HUES6 (cell line): ENCODE measurements around the gene BSCL2.
"Not testable (repeated sequence)": the region's sequence is repeated elsewhere in the genome, so short reads cannot be mapped to it uniquely, and the experiment has no call there.

Experiments used
- H3K27ac ChIP-seq: 2 replicates; pipeline ENCODE4 v1.7.0; 2013; ENCODE audit warnings: low read depth, mild to moderate bottlenecking, low read length, inconsistent platforms
- H3K27me3 ChIP-seq: 2 replicates; pipeline ENCODE4 v1.6.1; 2013; ENCODE audit warnings: low read length; ENCODE audit not compliant: control insufficient read depth, insufficient read depth
- H3K36me3 ChIP-seq: 2 replicates; pipeline ENCODE4 v1.6.1; 2013; ENCODE audit warnings: low read length; ENCODE audit not compliant: control insufficient read depth, insufficient read depth
- H3K4me1 ChIP-seq: 2 replicates; pipeline ENCODE4 v1.6.1; 2013; ENCODE audit warnings: low read length; ENCODE audit not compliant: control insufficient read depth, insufficient read depth
- H3K4me3 ChIP-seq: 2 replicates; pipeline ENCODE4 v1.5.1; 2013; ENCODE audit warnings: low read depth, low read length
- H3K9ac ChIP-seq: one replicate; pipeline ENCODE4 v1.6.1; 2013; ENCODE audit warnings: mild to moderate bottlenecking, low read length
- H3K9me3 ChIP-seq: 2 replicates; pipeline ENCODE4 v1.6.1; 2013; ENCODE audit warnings: low read depth, low read length; ENCODE audit not compliant: control insufficient read depth, insufficient read depth

BSCL2 gene

DNA sequence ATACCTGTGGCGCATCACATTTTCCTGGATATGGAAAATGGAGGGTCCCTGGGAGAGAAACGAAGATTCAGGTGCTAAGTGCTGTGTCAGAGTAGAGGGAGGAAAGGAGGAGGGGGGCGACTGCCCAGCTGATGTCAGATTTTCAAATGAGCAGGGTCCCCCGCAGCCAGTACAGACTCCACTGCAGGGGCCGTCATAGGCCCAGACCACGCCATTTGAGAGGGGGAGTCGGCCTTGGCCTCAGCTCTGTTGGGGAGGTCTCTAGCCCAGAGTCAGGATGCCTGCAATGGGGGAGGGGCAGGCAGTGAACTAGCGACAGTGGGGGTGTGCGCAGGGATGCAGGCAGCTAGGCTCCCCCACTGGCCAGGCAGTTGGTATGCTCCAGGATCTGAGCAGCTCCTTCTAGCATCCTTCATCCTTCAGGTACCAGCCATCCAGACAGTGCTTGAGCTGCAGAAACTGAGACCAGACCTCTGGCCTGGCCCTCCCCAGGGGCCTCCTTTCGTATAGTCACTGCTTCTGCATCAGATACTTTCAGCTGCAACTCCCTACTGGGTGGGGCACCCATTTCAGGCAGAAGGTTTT, at the start of gene BSCL2, which contains the start of gene GNG3:
Gene BSCL2 (minus strand): TSS at position 148 of the 585 bp plus-strand sequence. CDS start 229 bp downstream, outside the sequence.
Gene GNG3 (plus strand): TSS at position 400 of the 585 bp plus-strand sequence. CDS start 620 bp downstream, outside the sequence.
- peaks cover 22% of the 10 kb centered on the region for H3K4me1 ChIP-seq
- H3K36me3 ChIP-seq, result peaks cover 26% of the 10 kb centered on the region
- H3K27me3 ChIP-seq, result no peaks in the 10 kb centered on the region
- H3K9me3 ChIP-seq, result no peaks in the 10 kb centered on the region
- H3K27ac ChIP-seq, result peak within 1 kb of the TSS; percentile 29; the same call in 1 of the 2 replicates
- H3K9ac ChIP-seq, result peak within 1 kb of the TSS; percentile 83
- peak within 1 kb of the TSS; percentile 88 for H3K4me3 ChIP-seq

DNA sequence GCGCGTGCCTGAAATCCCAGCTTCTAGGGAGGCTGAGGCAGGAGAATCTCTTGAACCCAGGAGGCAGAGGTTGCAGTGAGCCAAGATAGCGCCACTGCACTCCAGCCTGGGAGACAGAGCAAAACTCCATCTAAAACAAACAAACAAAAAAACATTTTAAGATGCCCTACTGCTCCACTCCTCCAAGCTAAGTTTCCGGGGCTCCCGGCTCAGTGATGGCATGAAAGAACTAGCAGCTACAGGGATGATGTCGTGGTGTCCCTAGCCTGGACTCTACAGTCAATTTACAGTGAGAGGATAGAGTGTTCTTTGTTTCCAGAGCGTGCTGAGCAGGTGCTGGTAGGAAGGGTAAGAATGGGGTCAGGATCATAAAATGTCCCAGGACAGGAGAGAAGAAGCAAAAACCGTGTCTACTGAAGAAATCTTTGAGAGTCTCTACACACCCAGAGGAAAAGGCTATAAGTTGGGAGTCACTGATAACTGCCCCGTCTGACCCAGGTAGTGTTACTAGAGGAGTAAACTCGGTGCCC, 47.9 kb upstream of the BSCL2 start:
- Histone ChIP-seq H3K27ac (no peak overlapping the region), H3K9ac (no peak overlapping the region), H3K27me3 (no peaks in the 10 kb centered on the region), H3K4me3 (no peak overlapping the region), H3K36me3 (peaks cover 17% of the 10 kb centered on the region), H3K9me3 (no peaks in the 10 kb centered on the region), H3K4me1 (peaks cover 14% of the 10 kb centered on the region; the same call in 1 of the 2 replicates)

DNA sequence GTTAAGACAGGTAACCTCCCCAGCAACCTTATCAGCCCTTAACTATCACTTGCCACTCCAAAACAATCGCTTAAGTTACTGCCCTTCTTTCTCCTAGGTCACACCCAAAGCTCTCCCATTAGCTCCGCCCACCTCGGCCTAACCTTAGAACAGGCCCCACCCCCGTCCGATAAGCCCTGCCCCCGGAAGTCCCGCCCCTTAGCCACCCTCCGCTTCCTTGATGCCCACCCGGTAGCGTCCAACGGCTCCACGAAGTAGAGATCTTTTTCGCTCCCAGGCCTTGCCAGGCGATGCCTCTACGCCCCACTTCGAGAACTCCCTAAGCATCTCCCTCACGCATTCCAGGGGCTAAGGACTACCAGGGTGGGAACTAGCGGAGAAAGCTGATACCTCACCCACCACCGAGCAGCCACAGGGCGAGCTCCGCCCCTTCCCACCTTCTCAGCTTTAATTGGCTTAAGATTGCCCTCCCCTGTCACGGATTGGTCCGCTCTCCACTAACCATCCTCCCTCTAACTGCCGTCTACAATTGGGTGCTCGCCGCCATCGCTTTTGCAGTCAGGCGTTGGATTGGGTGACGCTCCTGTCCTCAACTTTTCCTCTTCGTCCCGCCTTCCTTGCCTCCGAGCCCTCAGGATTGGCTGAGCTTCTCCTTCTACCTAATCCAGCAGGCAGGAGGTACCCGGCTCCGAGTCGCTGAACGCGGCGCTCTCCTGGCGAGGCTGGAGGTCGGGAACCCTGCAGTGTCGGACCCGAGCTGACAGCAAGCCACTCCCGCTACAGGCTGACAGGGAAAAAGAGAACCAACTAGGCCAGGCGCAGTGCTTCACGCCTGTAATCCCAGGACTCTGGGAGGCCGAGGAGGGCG, 46.7 kb upstream of the BSCL2 start, which contains the start of gene ZBTB3:
Gene ZBTB3 (minus strand): TSS at position 425 of the 868 bp plus-strand sequence. CDS start 496 bp downstream, outside the sequence.
- Histone ChIP-seq H3K36me3 (peaks cover 25% of the 10 kb centered on the region), H3K4me3 (peak within 1 kb of the TSS; percentile 89), H3K27ac (peak within 1 kb of the TSS; percentile 22), H3K27me3 (no peaks in the 10 kb centered on the region), H3K4me1 (peaks cover 14% of the 10 kb centered on the region; the same call in 1 of the 2 replicates), H3K9ac (peak within 1 kb of the TSS; percentile 75), H3K9me3 (no peaks in the 10 kb centered on the region)

DNA sequence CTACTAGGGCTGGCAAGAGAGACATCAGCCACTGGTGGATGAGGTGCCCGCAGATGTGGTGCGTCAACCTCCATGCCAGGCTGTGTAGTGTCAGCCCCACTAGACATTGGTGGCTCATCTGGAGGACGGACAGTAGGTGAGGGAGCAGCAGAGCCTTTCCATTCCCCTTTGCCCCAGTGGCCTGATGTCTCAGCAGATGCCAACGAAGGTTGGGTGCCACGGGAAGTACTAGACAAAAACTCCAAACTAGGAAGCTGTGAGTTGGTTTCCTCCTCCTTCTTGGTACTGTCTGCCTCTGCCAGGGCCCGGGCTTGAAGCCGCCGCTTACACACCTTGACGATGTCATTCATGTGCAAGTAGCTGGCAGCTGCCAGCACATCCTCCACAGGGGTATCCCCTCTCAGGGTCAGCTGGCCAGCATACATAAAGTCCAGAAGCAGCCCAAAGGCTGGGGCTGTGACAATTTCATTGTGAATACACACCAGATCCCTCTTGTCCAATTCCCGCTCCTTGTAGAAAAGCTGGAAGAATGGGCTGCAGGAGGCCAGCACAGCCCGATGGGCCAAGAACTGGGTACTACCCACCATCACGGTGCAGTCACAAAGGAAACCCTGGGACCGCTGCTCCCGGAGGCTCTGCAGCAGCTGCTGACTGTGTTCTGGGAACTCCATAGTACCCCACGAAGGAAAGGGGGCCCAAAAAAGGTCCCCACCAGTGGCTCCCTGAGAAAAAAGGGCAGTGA, 45.9 kb upstream of the BSCL2 start:
- Histone ChIP-seq H3K4me3 (peak overlapping the region; percentile 89), H3K27me3 (no peaks in the 10 kb centered on the region), H3K36me3 (peaks cover 28% of the 10 kb centered on the region), H3K4me1 (peaks cover 11% of the 10 kb centered on the region; the same call in 1 of the 2 replicates), H3K9ac (no peak overlapping the region), H3K27ac (peak overlapping the region; percentile 8; the same call in 1 of the 2 replicates), H3K9me3 (no peaks in the 10 kb centered on the region)

DNA sequence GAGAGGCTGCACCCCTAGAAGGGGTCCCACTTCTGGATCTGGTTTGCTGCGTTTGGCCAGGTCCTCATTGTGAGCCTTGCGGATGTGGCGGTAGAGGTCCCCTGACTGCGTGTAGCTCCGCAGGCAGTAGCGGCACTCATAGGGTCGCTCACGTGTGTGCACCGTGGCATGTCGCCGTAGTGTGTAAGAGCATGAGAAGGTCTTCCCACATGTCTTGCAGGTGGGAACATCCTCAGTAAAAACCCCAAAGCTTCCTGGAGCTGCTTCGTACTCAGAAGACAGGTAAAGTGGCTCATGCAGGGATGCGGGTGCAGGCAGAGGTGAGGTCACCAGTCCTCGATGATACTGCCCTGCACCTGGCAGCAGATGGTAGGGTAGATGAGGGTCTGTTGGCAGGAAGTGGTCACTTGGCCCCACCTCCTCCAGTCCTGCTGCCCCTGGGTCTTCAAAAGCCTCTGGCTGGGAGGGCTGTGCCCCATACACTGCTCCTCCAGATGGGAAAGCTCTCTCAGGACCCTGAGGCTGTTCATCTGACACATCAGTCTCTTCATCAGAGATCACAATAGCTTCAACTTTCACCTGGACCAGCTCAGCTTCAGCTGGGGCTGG, 45.1 kb upstream of the BSCL2 start:
- no peak overlapping the region for H3K9ac ChIP-seq
- no peaks in the 10 kb centered on the region for H3K9me3 ChIP-seq
- H3K36me3 ChIP-seq, result peaks cover 28% of the 10 kb centered on the region
- peaks cover 9% of the 10 kb centered on the region; the same call in 1 of the 2 replicates for H3K4me1 ChIP-seq
- H3K27ac ChIP-seq, result no peak overlapping the region
- H3K27me3 ChIP-seq, result no peaks in the 10 kb centered on the region
- no peak overlapping the region for H3K4me3 ChIP-seq

DNA sequence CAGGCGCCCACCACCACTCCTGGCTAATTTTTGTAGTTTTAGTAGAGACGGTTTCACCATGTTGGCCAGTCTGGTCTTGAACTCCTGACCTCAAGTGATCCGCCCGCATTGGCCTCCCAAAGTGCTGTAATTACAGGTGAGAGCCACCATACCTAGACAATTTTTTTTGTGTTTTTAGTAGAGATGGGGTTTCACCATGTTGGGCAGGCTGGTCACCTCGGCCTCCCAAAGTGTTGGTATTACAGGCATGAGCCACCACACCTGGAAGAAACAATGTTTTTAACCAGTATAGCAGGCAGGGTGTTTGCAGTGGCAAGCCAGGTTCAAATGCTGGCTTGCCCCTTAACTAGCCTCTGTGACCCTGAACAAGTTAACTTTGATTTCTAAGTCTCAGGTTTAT, 42.7 kb upstream of the BSCL2 start:
- H3K4me3 ChIP-seq, H3K9me3 ChIP-seq, H3K27ac ChIP-seq, H3K9ac ChIP-seq, H3K27me3 ChIP-seq, H3K4me1 ChIP-seq: not testable (repeated sequence)
- H3K36me3 ChIP-seq, result peaks cover 28% of the 10 kb centered on the region

DNA sequence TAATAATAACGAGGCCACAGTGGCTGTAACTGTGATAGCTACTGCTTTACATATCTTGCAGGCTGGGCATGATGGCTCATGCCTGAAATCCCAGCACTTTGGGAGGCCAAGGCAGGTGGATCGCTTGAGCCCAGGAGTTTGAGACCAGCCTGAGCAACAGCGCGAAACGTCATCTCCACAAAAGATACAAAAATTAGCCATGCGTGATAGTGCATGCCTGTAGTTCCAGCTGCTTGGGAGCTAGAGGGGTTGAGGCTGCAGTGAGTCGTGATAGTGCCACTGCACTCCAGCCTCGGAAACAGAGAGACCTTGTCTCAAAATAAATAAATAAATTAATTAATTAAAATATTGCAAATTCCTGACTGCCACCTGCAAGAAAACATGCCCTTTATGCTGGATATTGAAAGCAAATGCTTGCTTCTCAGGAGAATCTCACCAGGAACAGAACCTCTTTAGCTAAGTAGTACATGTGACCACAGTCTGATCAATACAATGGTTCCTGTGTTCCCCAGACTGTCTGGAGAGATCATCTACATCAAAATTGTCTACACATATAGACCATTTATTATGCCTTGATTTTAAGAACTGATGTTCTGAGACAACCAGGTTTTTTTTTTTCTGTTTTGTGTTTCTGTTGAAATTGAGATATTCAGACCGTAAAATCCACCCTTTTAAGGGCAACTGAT, 40.4 kb upstream of the BSCL2 start:
- H3K36me3 ChIP-seq, result peaks cover 20% of the 10 kb centered on the region
- no peak overlapping the region for H3K27ac ChIP-seq
- no peaks in the 10 kb centered on the region for H3K9me3 ChIP-seq
- no peak overlapping the region for H3K9ac ChIP-seq
- no peaks in the 10 kb centered on the region for H3K4me1 ChIP-seq
- H3K4me3 ChIP-seq, result no peak overlapping the region
- no peaks in the 10 kb centered on the region for H3K27me3 ChIP-seq

DNA sequence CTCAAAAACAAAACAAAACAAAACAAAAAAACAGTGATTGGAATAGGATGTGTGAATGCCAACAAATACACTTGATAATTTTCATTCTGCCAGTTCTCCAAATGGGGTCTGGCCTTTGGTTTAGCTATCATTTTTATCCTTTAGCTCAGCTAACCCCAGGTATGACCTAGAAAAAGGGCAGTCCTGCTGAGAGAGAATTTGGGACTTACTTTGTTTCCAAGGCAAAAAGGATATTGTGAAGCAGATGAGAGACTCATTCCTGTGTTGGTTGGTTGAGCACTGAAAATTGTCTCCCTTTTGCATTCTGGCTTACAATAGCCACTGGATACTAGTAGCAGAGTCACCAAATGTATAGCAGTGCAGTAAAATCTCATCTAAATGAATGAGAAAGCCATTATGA, 30.0 kb upstream of the BSCL2 start:
- H3K9ac ChIP-seq, result no peak overlapping the region
- H3K36me3 ChIP-seq, result peaks cover 46% of the 10 kb centered on the region
- H3K27ac ChIP-seq, result no peak overlapping the region
- H3K4me1 ChIP-seq, result no peaks in the 10 kb centered on the region
- H3K9me3 ChIP-seq, result no peaks in the 10 kb centered on the region
- no peak overlapping the region for H3K4me3 ChIP-seq
- no peaks in the 10 kb centered on the region for H3K27me3 ChIP-seq

DNA sequence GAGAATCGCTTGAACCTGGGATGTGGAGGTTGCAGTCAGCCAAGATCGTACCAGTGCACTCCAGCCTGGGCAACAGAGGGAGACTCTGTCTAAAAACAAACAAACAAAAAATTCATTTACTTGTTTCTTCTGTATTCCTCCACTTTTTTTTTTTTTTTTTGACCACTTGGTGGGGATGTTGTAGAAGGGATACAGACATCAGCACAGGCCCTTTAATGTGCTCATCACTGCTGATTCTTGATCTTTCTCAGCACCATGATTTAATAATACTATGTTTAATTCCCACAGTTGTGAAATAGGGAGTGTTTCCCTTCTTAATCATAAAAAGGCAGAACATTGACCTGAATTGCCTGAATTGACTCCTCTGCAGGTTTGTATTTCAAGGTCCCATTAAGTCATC, 25.6 kb upstream of the BSCL2 start:
- H3K36me3 ChIP-seq, result peaks cover 31% of the 10 kb centered on the region
- H3K27me3 ChIP-seq, result no peaks in the 10 kb centered on the region
- H3K9ac ChIP-seq, result no peak overlapping the region
- H3K27ac ChIP-seq, result no peak overlapping the region
- H3K4me3 ChIP-seq, result no peak overlapping the region
- H3K4me1 ChIP-seq, result peaks cover 2% of the 10 kb centered on the region; the same call in 1 of the 2 replicates
- H3K9me3 ChIP-seq, result no peaks in the 10 kb centered on the region

DNA sequence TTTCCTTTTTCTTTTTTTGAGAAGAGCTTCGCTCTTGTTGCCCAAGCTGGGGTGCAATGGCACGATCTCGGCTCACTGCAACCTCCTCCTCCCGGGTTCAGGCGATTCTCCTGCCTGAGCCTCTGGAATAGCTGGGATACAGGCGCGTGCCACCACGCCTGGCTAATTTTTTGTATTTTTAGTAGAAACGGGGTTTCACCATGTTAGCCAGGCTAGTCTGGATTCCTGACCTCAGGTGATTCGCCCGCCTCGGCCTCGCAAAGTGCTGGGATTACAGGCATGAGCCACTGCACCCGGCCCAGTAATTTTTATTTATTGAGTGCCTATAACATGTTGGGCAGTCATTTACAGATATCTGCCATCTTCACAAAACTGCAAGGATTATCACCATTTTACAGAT, 22.9 kb upstream of the BSCL2 start:
- H3K4me1 ChIP-seq, H3K9me3 ChIP-seq, H3K9ac ChIP-seq, H3K27me3 ChIP-seq, H3K27ac ChIP-seq: not testable (repeated sequence)
- Histone ChIP-seq H3K4me3 (peak overlapping the region; percentile 89), H3K36me3 (peaks cover 24% of the 10 kb centered on the region)
